H9 (cell line): ENCODE measurements around the gene CTAG1B. TPM values are rescaled to one million over a fixed set of nuclear protein-coding genes. Genes with fewer than 3 reads are reported as not detected.

Source experiments
- DNase-seq: peaks from one replicate; pipeline ENCODE4 v3.0.0-alpha.2; 2017
- H2AFZ ChIP-seq: one replicate; pipeline ENCODE4 v1.6.1; 2013; ENCODE audit warnings: mild to moderate bottlenecking, low read length, control low read depth, moderate library complexity
- H2AK5ac ChIP-seq: 2 replicates; pipeline ENCODE4 v1.6.1; 2013; ENCODE audit warnings: low read length, control low read depth, mixed read lengths; ENCODE audit not compliant: insufficient read length
- H2BK120ac ChIP-seq: one replicate; pipeline ENCODE4 v1.6.1; 2013; ENCODE audit warnings: low read depth, mild to moderate bottlenecking, low read length, control low read depth, inconsistent platforms; ENCODE audit not compliant: poor library complexity, severe bottlenecking
- H2BK12ac ChIP-seq: 2 replicates; pipeline ENCODE4 v1.6.1; 2013; ENCODE audit warnings: low read length, control low read depth, mixed read lengths, low read depth; ENCODE audit not compliant: insufficient read length
- H2BK15ac ChIP-seq: 2 replicates; pipeline ENCODE4 v1.6.1; 2013; ENCODE audit warnings: low read depth, low read length, control low read depth
- H2BK20ac ChIP-seq: one replicate; pipeline ENCODE4 v1.6.1; 2013; ENCODE audit warnings: low read depth, mild to moderate bottlenecking, low read length, control low read depth, inconsistent platforms; ENCODE audit not compliant: poor library complexity, severe bottlenecking
- H2BK5ac ChIP-seq: 2 replicates; pipeline ENCODE4 v1.6.1; 2013; ENCODE audit warnings: low read length, control low read depth, mixed read lengths; ENCODE audit not compliant: insufficient read length
- H3K14ac ChIP-seq: 2 replicates; pipeline ENCODE4 v1.6.1; 2013; ENCODE audit warnings: low read length, control low read depth; ENCODE audit not compliant: insufficient read depth
- H3K18ac ChIP-seq: 2 replicates; pipeline ENCODE4 v1.6.1; 2013; ENCODE audit warnings: low read depth, mild to moderate bottlenecking, mixed read lengths, low read length, control low read depth; ENCODE audit not compliant: insufficient read length
- H3K23ac ChIP-seq: 2 replicates; pipeline ENCODE4 v1.6.1; 2013; ENCODE audit warnings: low read length, control low read depth, mixed read lengths, low read depth; ENCODE audit not compliant: insufficient read length
- H3K23me2 ChIP-seq: 2 replicates; pipeline ENCODE4 v1.6.1; 2013; ENCODE audit warnings: low read depth, mild to moderate bottlenecking, mixed read lengths, low read length, control low read depth; ENCODE audit not compliant: insufficient read length, poor library complexity, severe bottlenecking
- H3K27ac ChIP-seq: 2 replicates; pipeline ENCODE4 v1.5.1; 2013; ENCODE audit warnings: low read length, control low read depth, mixed read lengths, low read depth; ENCODE audit not compliant: insufficient read length
- H3K27me3 ChIP-seq: 2 replicates; pipeline ENCODE4 v1.6.1; 2013; ENCODE audit warnings: low read length, control low read depth, inconsistent platforms; ENCODE audit not compliant: insufficient read depth
- H3K4ac ChIP-seq: 2 replicates; pipeline ENCODE4 v1.6.1; 2013; ENCODE audit warnings: low read depth, mild to moderate bottlenecking, control low read depth, inconsistent platforms, low read length, moderate library complexity
- H3K4me1 ChIP-seq: 2 replicates; pipeline ENCODE4 v1.6.1; 2013; ENCODE audit warnings: low read length, control low read depth, inconsistent platforms; ENCODE audit not compliant: insufficient read depth
- H3K4me2 ChIP-seq: 2 replicates; pipeline ENCODE4 v1.6.1; 2013; ENCODE audit warnings: low read length, control low read depth, mixed read lengths; ENCODE audit not compliant: insufficient read length, insufficient read depth
- H3K56ac ChIP-seq: 2 replicates; pipeline ENCODE4 v1.6.1; 2013; ENCODE audit warnings: low read depth, mild to moderate bottlenecking, mixed read lengths, low read length, control low read depth; ENCODE audit not compliant: insufficient read length
- H3K79me1 ChIP-seq: 2 replicates; pipeline ENCODE4 v1.6.1; 2013; ENCODE audit warnings: low read depth, mild to moderate bottlenecking, moderate library complexity, low read length, control low read depth, inconsistent platforms; ENCODE audit not compliant: insufficient read depth, poor library complexity, severe bottlenecking
- H3K79me2 ChIP-seq: 2 replicates; pipeline ENCODE4 v1.6.1; 2013; ENCODE audit warnings: low read length, control low read depth, inconsistent platforms; ENCODE audit not compliant: insufficient read depth
- H3K9ac ChIP-seq: 2 replicates; pipeline ENCODE4 v1.6.1; 2013; ENCODE audit warnings: low read length, control low read depth, mixed read lengths; ENCODE audit not compliant: insufficient read length; ENCODE audit errors: extremely low read depth
- H3K9me3 ChIP-seq: one replicate; pipeline ENCODE4 v1.6.1; 2013; ENCODE audit warnings: low read depth, low read length, inconsistent platforms; ENCODE audit not compliant: control insufficient read depth
- H3T11ph ChIP-seq: one replicate; pipeline ENCODE4 v1.6.1; 2013; ENCODE audit warnings: mild to moderate bottlenecking, low read length, control low read depth, inconsistent platforms
- H4K20me1 ChIP-seq: one replicate; pipeline ENCODE4 v1.6.1; 2013; ENCODE audit not compliant: control insufficient read depth, insufficient read length, insufficient read depth
- H4K5ac ChIP-seq: 2 replicates; pipeline ENCODE4 v1.6.1; 2013; ENCODE audit warnings: low read depth, mild to moderate bottlenecking, mixed read lengths, low read length, control low read depth; ENCODE audit not compliant: insufficient read length
- H4K8ac ChIP-seq: replicated peaks from 2 replicates; pipeline ENCODE4 v1.6.1; 2013; ENCODE audit warnings: low read length, control low read depth, mixed read lengths, low read depth; ENCODE audit not compliant: insufficient read length
- H4K91ac ChIP-seq: 2 replicates; pipeline ENCODE4 v1.6.1; 2013; ENCODE audit warnings: low read depth, mild to moderate bottlenecking, moderate library complexity, mixed read lengths, low read length, control low read depth; ENCODE audit not compliant: insufficient read length
- H3K27ac Mint-ChIP-seq, 3 experiments: 2 replicates in 2 of 3; 3 replicates in 1 of 3; pipeline ENCODE4 v1.8.0; 2020 to 2021; ENCODE audit warnings: mixed read lengths in 3 of 3, mild to moderate bottlenecking in 1 of 3, moderate library complexity in 1 of 3
- H3K27me3 Mint-ChIP-seq: 2 replicates; pipeline ENCODE4 v1.8.0; 2021; ENCODE audit warnings: low read depth, mild to moderate bottlenecking, moderate library complexity, mixed read lengths
- H3K36me3 Mint-ChIP-seq, 3 experiments: 2 replicates in 2 of 3; 3 replicates in 1 of 3; pipeline ENCODE4 v1.8.0; 2020 to 2021; ENCODE audit warnings: low read depth in 3 of 3, mixed read lengths in 3 of 3; ENCODE audit not compliant: insufficient read depth in 1 of 3
- H3K4me1 Mint-ChIP-seq, 2 experiments: 2 replicates each; pipeline ENCODE4 v1.8.0; 2020; ENCODE audit warnings: mixed read lengths in 2 of 2
- H3K4me3 Mint-ChIP-seq, 2 experiments: 2 replicates in 1 of 2; 3 replicates in 1 of 2; pipeline ENCODE4 v1.8.0; 2020 to 2021; ENCODE audit warnings: mild to moderate bottlenecking in 2 of 2, mixed read lengths in 2 of 2, moderate library complexity in 1 of 2
- H3K9me3 Mint-ChIP-seq, 2 experiments: 2 replicates in 1 of 2; 3 replicates in 1 of 2; pipeline ENCODE4 v1.8.0; 2020; ENCODE audit warnings: mild to moderate bottlenecking in 2 of 2, mixed read lengths in 2 of 2, moderate library complexity in 1 of 2
- CTCF ChIP-seq: fragments of 200-600 bp; sonication (generic); conservative IDR thresholded peaks from 3 replicates; pipeline ENCODE4 v1.8.0; 2021; ENCODE audit warnings: antibody characterized with exemption, mild to moderate bottlenecking
- WGBS: extraction: QIAGEN DNeasy Blood & Tissue Kit; methylation state at CpG from one replicate; pipeline ENCODE4 v1.1.7; 2013; ENCODE audit warnings: missing lambda C conversion rate, low lambda C conversion rate, mixed read lengths; ENCODE audit not compliant: insufficient read length; ENCODE audit errors: extremely low coverage; 5-methylcytosine and 5-hydroxymethylcytosine counted together
- total RNA-seq: library from RNA; stranded (reverse); gene quantifications from 2 replicates; pipeline ENCODE4 v1.2.1, GENCODE V29; 2021

The CTAG1B gene
- total RNA-seq, 1 experiment from 2014 or later: not detected

DNA sequence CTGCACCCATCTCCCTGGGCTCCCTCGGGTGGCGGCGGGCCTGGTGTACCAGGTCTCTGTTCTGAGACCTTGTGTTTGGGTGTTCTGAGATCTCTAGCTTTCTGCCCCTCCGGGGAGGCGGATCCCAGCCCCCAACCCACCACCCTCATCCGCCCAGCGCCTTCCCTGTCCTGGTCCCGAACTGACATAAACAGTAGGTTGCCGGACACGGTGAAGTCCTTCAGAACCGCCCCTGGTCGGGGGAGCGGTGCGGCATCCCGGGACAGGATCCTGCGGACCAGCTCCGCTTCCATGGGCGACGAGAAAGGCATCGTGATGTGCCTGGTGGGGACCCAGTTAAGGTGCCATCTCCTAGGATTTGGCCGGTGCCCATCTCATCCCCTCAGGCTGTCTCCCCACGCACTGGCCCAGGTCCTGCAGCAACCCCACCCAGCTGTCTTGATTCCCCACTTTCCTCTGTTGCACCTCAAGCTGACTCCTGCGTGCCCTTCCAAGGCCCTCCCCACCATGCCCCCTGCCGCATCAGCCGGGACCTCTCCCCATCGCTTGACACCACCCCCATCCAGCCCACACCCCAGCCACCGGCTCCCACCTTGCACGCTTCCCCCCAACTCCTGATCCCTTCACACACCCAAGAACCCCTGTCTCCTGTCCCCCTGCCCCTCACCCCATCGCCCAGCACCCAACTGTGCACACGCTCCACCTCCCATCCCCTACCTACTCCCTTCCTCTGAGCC lies 33.4 kb upstream of the CTAG1B start:
- peaks cover 4 to 7% of the 10 kb centered on the region in 2 experiments; a peak in 2 of 4 replicates for H3K4me1 Mint-ChIP-seq
- Histone ChIP-seq H4K20me1 (no peaks in the 10 kb centered on the region), H3K23me2 (no peaks in the 10 kb centered on the region), H3K18ac (no peak overlapping the region), H2BK120ac (no peak overlapping the region), H3K27me3 (no peaks in the 10 kb centered on the region), H2BK20ac (no peak overlapping the region), H3T11ph (no peak overlapping the region), H3K9ac (no peak overlapping the region), H3K9me3 (peaks cover 22% of the 10 kb centered on the region), H3K4ac (no peak overlapping the region), H3K27ac (no peak overlapping the region), H3K79me2 (no peaks in the 10 kb centered on the region), H3K4me2 (no peak overlapping the region), H2AK5ac (no peak overlapping the region), H3K23ac (no peak overlapping the region), H4K91ac (no peak overlapping the region), H3K79me1 (no peaks in the 10 kb centered on the region), H2AFZ (no peak overlapping the region), H3K14ac (no peak overlapping the region), H4K8ac (no peak overlapping the region), H2BK5ac (no peak overlapping the region), H4K5ac (no peak overlapping the region), H2BK15ac (no peak overlapping the region), H3K56ac (no peak overlapping the region), H3K4me1 (no peaks in the 10 kb centered on the region), H2BK12ac (no peak overlapping the region)
- no peak for TF ChIP-seq CTCF
- H3K36me3 Mint-ChIP-seq: no peaks in the 10 kb centered on the region; a peak in 1 of 7 replicates
- WGBS: no CpG with 5 or more reads among the region's 30 CpGs
- H3K27ac Mint-ChIP-seq: no peak overlapping the region
- no peak overlapping the region for H3K4me3 Mint-ChIP-seq
- peaks cover 52 to 62% of the 10 kb centered on the region in 2 experiments for H3K9me3 Mint-ChIP-seq
- peaks cover 2% of the 10 kb centered on the region for H3K27me3 Mint-ChIP-seq
- no peak for DNase-seq
